GM19324 (cell line): ENCODE data around the gene GRIK5.

ENCODE experiments used
- ATAC-seq: cut with Tn5 transposase; IDR thresholded peaks from one replicate; pipeline ENCODE4 v1.9.1; 2021; ENCODE audit warnings: mild to moderate bottlenecking, moderate library complexity; ENCODE audit not compliant: unreplicated experiment, low FRiP score

The GRIK5 gene

DNA sequence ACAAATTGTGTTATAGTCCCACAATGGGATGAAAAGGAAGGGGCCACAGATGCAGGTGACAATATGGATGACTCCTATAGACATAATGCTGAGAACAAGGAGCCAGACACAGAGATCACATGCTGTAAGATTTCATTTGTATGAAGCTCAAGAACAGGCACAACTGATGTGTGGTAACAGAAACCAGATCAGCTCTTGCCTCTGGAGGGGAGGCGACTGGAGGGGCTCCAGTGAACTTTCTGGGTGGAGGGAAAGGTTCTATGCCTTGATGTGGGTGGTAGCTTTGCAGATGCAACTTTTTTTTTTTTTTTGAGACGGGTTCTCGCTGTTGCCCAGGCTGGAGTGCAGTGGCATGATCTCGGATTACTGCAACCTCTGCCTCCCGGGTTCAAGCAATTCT is 104.9 kb downstream of the GRIK5 start:
- ATAC-seq: no peak

DNA sequence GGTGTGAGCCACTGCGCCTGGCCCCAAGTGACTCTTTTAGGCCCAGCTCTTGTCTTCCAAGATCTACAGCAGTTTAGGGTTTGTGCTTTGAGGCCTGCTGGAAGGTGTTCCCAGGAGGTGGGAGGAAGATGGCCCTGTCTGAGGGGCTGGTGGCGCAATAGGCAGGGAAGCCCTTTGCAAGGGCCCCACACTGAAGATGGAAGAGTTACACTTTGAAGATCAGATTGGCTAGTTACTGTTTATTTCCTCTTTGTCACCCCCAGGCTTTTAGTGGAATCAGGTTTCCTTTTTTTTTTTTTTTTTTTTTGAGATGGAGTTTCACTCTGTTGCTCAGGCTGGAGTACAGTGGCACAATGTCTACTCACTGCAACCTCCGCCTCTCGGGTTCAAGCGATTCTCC is 109.0 kb downstream of the GRIK5 start:
- no peak for ATAC-seq

GRCh38 chr19:41959056-41960053 is 110.7 kb downstream of the GRIK5 start, which contains the start of gene RABAC1:
TSS of gene RABAC1 (minus strand) at chr19:41959321. CDS start at chr19:41959292, 29 bp downstream.
- ATAC-seq: peak; percentile 82

- peak; percentile 50 for ATAC-seq
Measured at GRCh38 chr19:41958367-41959055, 111.5 kb downstream of the GRIK5 start.

GRCh38 chr19:41957838-41958366 is 112.1 kb downstream of the GRIK5 start:
- peak; percentile 36 for ATAC-seq

- ATAC-seq: no peak
Measured at GRCh38 chr19:41957161-41957837, 112.7 kb downstream of the GRIK5 start.

DNA sequence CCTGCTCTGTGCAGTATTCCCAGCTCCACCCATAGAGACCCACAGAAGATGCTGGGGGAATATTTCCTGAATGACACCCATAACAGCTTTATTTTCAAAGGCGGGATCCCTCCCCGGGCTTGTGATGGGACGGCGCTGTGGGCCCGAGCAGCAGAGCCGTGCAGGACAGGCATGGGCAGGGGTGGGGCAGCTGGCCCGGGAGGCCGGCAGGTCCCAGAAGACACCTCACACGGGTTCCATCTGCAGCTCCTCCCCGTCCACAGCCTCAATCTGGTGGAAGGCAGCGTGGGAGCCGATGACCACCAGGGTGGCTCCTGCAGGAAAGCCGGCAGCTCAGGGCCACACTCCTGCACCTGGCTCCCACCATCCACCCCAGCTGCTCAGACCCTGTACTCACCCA is 113.4 kb downstream of the GRIK5 start:
- ATAC-seq: no peak

DNA sequence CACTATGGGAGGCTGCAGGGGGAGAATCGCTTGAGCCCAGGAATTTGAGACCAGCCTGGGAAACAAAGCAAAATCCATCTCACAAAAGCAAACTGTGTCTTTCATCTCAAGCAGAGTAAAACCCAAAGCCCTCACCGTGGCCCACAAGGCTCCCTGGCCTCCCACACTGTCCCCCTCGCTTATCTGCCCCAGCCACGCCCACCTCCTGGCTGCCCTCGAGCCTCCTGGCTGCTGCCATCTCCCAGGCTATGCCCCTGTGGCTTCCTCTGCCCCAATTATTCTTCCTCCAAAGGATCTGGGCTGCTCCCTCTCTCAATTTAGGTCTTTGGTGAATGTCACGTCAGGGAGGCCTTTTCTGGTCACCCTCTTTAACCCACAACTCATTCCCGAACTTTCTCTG is 114.5 kb downstream of the GRIK5 start:
- no peak for ATAC-seq

GRCh38 chr19:41951686-41952172 is 118.3 kb downstream of the GRIK5 start:
- ATAC-seq: no peak
